SK-N-SH treated with all-trans-retinoic acid at 6 μM for 48 hours (cell line): ENCODE data around the gene SLC17A5.
"Not testable (repeated sequence)": the region's sequence is repeated elsewhere in the genome, so short reads cannot be mapped to it uniquely, and the experiment has no call there.

ENCODE experiments used
- ARNTL ChIP-seq: fragments of 450-650 bp; formaldehyde crosslinking; IDR thresholded peaks from 2 replicates; pipeline ENCODE4 v1.5.0; 2020; ENCODE audit warnings: low read depth, mild to moderate bottlenecking, moderate library complexity, borderline replicate concordance
- CSRNP3 ChIP-seq: fragments of 250-450 bp; sonication (Bioruptor Pico); IDR thresholded peaks from 2 replicates; pipeline ENCODE4 v1.5.1; 2021; ENCODE audit warnings: mild to moderate bottlenecking, moderate library complexity
- ESRRG ChIP-seq: fragments of 250-450 bp; sonication (Bioruptor Pico); IDR thresholded peaks from 2 replicates; pipeline ENCODE4 v1.6.1; 2021; ENCODE audit warnings: mild to moderate bottlenecking
- ISL1 ChIP-seq: fragments of 250-450 bp; sonication (Bioruptor Pico); IDR thresholded peaks from 2 replicates; pipeline ENCODE4 v2.1.2; 2022; ENCODE audit warnings: mild to moderate bottlenecking, moderate library complexity
- POU6F1 ChIP-seq: fragments of 250-450 bp; sonication (Bioruptor Pico); IDR thresholded peaks from 2 replicates; pipeline ENCODE4 v1.8.0; 2021; ENCODE audit warnings: low read depth, mild to moderate bottlenecking, moderate library complexity, borderline replicate concordance
- TCF4 ChIP-seq: fragments of 250-450 bp; sonication (Bioruptor Pico); IDR thresholded peaks from 2 replicates; pipeline ENCODE4 v1.8.0; 2021; ENCODE audit warnings: mild to moderate bottlenecking, moderate library complexity, borderline replicate concordance
- ZNF565 ChIP-seq: fragments of 450-650 bp; formaldehyde crosslinking; conservative IDR thresholded peaks from 2 replicates; pipeline ENCODE4 v1.5.0; 2020; ENCODE audit warnings: low read depth, mild to moderate bottlenecking, moderate library complexity

- not testable (repeated sequence) for TF ChIP-seq ARNTL; ESRRG (CRISPR knock-in tag); TCF4 (CRISPR knock-in tag); POU6F1; CSRNP3 (CRISPR knock-in tag); ISL1 (CRISPR knock-in tag); ZNF565 (CRISPR knock-in tag)
Observed at GRCh38 chr6:73623480-73623879, 30.3 kb downstream of the SLC17A5 start.
